ENCODE results near the gene ZNF423.

Gene ZNF423

DNA sequence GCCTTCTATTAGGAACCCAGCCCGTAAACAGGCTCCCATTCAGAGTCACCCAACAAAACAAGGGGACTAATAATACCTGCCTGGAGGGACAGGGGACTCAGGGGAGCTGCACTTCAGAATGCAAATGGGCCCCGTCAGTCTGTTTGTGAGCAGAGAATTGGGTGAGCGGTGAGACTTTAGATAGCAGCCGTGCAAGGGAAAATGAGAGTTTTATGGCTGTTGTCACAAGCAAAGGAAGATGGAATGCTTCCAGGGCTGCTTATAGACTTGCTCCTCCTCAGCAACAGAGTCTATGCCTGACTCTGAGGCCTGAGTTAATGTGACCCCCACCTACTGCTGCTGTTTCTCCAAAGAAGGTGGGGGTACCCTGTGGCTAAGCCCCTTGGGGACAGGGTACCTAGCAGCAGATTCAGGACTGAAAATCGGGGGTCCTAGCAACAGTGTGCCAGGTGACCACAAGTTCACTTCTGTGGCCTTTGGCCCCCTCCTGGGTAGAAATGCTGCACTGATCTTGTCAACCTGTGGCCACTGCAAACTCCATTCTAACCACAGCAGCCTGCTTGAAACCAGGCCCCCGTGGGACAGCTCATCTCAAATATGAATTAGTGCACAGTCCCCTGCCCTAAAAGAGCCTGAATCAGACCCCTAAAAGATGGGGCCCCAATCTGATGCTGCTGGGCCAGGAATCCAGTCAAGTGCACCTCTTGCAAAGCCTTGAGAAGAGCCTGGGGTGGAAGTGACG is 355.9 kb downstream of the ZNF423 start:
- FAIRE-seq: no peak

- no peak for FAIRE-seq
Measured at GRCh38 chr16:49499414-49499785, 356.5 kb downstream of the ZNF423 start.

DNA sequence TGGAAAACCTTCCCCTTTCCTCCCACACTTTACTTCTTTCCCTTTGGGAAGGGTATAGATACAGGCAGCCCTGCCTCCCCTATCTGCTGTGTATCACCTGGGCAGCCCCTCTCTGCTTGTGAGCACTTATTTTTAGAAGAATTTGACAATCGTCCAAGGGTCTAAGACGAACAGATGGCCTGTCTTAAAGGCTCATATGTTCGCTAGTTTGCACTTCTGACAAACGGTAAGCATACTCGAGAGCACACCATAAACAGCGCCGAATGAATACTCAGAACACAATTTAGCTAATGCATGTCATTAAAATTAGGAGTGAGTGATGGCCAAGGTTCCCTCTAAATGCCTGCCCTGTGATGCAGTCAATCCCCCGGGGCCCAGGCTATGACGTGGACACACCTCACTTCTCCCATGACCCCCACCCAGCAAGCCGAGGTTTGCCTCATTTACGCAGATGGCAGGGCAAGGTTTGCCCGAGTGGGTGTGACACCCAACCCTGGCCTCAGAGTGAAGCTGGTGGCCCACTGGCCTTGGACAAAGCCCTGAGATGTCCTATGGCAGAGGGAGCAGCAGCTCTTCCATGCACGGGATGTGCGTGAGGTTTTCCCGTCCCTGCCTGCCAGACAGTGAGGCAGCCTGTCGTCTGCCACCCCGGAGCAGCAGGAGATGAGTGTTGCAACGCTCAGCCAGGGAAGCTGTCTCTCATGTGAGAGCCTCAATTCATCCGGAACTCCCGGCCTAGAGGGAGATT is 357.1 kb downstream of the ZNF423 start:
- FAIRE-seq: no peak

DNA sequence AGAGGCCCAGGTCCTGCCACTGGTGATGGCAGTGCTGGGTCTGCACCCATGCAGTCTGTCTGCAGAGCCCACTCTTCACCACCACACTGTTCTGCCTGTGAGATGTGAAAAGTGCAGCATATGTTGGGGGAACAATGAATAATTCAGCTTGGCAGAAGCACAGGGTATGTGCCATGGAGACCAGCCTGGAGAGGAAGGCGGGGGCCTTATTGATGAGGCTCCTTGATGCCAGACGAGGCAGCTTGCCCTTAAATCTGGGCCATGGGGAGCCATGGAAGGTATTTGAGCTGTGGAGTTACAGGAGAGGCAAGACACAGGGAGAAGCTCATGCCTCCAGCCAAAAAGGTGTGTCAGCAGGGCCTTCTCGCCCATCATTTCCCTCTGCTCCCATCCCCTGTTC is 357.6 kb downstream of the ZNF423 start:
- no peak for FAIRE-seq

DNA sequence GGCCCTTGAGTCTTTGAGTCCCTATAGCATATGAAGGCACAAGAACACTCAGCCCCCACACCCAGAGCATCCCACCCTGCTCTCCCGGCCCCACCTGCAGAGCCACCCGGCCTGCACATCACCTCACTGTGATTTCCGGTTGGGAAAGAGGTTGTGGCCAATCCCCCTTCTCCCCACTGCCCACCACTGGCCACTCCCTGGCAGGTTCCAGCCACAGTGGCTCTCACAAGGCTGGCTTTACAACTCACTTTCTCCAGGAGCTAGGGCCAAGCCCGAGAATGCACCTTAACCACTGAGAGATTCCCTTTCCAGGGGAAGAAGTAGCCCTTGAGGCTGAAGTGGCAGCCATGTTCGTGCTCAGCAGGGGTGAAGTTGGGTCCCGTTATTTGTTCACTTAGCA is 358.4 kb downstream of the ZNF423 start:
- FAIRE-seq: no peak

DNA sequence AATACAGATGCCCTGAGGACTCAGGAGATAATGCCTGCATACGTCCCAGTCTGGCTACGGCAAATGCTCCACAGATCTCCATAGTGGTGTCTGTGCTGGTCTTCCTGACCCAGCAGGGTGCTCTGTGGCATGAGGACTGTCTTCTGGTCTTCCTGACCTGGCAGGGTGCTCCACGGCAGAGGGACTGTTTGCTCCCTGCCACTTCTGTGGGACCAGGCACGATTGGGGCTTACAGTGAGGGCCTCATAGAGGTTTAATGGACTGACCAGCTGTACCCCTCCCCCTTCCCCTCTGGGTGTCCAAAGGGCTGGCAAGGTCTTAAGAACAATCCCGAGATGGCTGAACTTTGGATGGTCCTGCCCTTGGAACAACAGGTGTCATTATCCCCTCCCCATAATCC is 359.3 kb downstream of the ZNF423 start:
- no peak for FAIRE-seq

GRCh38 chr16:49495596-49496355 is 360.1 kb downstream of the ZNF423 start:
- no peak for FAIRE-seq

GRCh38 chr16:49494891-49495566 is 360.9 kb downstream of the ZNF423 start:
- FAIRE-seq: no peak

- no peak for FAIRE-seq
Measured at GRCh38 chr16:49494474-49494873, 361.4 kb downstream of the ZNF423 start.

DNA sequence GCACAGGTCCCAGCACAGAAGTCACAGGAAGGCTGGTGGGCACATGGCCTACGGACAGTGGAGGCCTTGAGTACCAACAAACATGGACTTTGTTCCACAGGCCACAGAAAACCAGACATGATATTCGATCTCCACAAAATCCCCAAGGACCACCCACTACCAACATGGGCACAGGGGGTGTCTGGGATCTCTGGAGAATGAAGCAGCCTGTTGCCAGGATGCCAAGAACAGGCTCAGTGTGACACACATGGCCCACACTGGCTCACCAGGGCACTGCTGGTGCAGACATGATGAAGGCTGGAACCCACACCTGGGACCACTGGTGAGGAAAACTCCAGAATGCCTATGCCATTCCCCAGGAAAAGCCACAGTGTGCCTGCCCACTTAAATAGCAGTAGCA is 362.1 kb downstream of the ZNF423 start:
- FAIRE-seq: no peak

DNA sequence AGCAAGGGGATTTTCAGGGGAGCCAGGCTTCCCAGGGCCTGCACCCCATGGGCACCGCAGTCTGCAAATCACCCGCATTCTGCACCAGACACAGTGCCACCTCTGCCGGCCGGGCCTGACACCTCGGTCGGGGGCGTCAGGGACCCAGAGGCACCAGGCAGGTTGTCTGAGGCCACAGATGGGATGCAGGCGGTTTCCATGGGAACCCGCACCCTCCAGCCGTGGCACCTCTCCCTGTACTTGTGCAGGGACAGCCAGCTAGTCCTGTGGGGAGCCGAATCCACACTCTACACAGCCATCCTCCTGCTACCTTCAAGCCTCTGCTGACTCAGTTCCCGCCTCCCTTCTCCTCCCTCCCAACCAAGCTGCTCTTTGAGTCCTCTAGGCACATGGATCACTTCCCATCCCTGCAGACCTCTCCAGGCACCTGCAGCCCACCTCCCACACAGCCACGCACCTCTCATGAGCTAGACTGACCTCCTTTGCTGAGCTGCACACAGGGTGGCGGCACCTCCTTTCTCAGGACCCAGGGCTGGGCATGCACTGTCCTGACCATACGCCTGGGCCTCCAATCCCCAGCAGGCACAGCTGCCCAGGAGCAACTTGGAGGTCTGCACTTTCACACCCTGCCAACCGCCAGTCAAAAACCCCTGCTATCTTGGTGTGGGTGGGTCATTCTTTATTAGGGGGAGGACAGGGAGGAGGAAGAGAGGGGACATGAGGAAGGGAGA is 362.9 kb downstream of the ZNF423 start:
- FAIRE-seq: no peak

DNA sequence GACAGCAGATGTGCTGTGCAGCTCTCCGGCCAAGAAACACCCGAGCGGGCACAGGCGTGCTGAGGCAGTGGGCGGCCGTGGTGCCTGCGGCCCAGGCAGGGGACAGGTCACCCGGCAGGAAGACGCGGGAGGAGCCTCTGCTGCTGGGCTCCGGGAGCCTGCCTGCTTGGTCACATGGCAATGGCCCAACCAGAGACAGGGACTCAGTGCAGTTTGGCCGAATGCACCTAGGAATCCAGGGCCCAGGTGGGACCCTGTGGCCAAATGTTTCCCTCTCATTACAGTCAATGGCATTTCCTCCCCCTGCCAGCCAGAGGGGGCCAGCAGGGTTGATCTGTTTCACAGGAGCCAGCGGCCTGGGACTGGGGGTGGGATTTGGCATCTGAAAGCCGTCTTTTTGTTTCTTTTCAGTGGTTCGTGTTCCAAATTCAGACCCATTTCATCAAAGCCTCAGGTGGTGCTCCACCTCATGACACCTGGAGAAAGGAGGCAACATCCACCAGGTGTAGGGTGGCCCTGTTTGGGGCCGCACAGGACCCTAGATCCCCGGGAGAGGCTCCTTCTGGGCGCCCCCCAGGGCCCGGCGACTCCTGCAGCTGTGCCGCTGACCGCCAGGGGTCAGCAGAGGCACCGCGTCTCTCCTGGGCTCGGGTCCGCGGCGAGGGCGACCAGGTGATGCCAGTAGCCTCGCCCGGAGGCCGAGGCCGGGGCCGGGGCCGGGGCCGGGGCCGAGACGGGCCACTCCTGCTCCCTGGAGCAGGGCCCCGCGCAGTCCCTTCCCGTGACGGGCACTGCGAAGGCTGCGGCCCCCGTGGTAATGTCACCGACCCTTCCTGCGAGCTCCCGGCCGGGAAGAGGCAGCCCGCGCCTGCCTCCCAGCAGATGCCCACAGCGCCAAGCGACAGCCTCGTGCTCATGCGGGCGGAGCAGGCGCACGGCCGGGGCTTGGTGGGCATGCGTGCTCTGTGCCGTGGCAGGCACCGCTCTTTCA is 363.8 kb downstream of the ZNF423 start:
- FAIRE-seq: no peak

- FAIRE-seq: no peak
Measured at GRCh38 chr16:49491106-49491670, 364.7 kb downstream of the ZNF423 start.

DNA sequence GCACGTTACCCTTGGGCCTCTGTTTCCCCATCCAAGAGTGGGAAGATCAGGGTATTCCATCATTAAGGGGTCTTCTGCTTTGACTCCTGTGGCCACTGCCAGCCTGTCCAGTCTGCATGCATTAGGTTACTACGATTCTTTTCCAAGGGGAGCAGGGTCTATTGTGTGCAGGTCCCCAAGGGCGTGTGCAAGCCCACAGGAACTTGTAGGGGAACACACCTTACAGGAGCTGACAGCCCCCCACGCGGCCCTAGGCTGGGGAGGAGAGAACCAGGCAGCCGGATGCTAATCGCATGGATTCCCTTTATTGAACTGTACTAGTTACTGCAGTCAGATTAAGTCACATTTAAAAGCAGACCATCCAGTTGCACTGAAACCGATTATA is 365.6 kb downstream of the ZNF423 start:
- no peak for FAIRE-seq

GRCh38 chr16:49489686-49490320 is 366.1 kb downstream of the ZNF423 start:
- FAIRE-seq: no peak

- no peak for FAIRE-seq
Measured at GRCh38 chr16:49488740-49489525, 367.0 kb downstream of the ZNF423 start.

DNA sequence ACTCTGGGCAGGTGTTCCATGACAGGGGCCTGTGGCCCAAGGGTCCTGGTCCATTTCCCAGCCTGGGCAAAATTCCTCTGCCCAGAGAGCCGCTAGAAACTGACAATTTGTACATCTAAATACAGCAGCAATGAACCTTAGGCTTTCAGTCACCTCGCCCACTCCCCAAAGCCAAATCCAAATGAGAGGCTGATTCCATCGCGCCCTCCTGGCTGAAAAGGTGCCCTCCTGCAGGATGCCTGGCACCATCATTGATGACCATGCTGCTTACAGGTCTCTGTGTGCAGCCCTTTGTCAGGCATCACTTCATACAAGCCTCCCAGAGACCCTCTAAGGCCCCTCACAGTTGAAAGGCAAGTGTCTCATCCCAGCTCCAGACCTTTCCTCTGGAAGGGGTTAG is 367.6 kb downstream of the ZNF423 start:
- no peak for FAIRE-seq

DNA sequence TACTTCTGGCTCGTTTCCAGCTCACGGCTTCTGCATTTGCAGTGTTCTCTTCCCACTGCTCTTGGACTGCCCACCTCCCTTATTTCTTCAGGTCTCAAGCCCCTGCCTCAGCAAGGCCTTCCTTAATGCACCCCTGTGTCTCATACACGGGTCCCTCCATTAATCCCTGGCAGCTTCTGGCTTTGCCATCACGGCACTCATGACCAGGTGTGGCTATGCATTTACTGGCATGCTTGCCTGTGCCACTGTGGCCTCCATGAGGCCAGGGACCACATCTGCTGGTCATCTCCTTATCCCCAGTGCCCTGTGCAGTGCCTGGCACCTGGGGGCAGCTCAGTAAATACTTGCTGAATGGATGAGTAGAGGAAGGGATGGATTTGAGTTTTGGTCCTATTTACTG is 368.2 kb downstream of the ZNF423 start:
- FAIRE-seq: no peak

GRCh38 chr16:49486400-49486799 is 369.5 kb downstream of the ZNF423 start:
- no peak for FAIRE-seq

DNA sequence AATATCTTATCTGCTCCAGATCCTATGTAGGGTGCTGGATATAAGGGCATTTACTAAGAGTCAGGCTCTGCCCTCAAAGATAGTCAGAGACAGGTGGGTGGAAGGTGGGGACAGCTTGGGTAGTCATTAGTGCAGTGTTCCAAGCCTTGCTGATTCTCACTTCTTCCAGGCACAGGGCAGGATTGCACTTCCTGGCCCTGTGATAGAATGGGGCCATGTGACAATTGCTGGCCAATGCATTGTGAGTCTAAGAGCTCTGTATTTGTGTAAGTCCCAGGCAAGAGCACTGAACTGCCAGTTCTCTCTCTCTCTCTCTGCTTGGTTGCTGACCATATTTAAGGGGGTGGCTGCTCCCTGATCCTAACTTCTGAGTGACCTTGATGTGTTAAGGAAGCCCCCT is 370.2 kb downstream of the ZNF423 start:
- no peak for FAIRE-seq
